ENCODE results near the gene DAB1.

GRCh38 chr1:57111175-57111574 is 312.7 kb downstream of the DAB1 start:
- TF ChIP-seq POLR2A (IDR thresholded peaks at IDR 0.05) (no peak), CTCF (IDR thresholded peaks at IDR 0.05) (no peak)
